Large intestine (tissue), 3 donors: ENCODE measurements around the gene MAPK14. TPM values are rescaled to one million over a fixed set of nuclear protein-coding genes. Genes with fewer than 3 reads are reported as not detected.

ENCODE experiments used
- DNase-seq, 2 donors: peaks; one replicate each; pipeline versions ENCODE4 v3.0.0 to v3.0.0-alpha.2; 2013
- H3K27ac ChIP-seq: one replicate; pipeline ENCODE4 v1.5.1; 2013; ENCODE audit warnings: low read length
- H3K27me3 ChIP-seq: 2 replicates; pipeline ENCODE4 v1.6.1; 2013; ENCODE audit warnings: low read length; ENCODE audit not compliant: control insufficient read depth, insufficient read depth
- H3K36me3 ChIP-seq: 2 replicates; pipeline ENCODE4 v1.6.1; 2013; ENCODE audit warnings: low read length; ENCODE audit not compliant: control insufficient read depth, insufficient read depth
- H3K4me1 ChIP-seq: one replicate; pipeline ENCODE4 v1.6.1; 2013; ENCODE audit warnings: low read length; ENCODE audit not compliant: control insufficient read depth, insufficient read depth
- H3K4me3 ChIP-seq: one replicate; pipeline ENCODE4 v1.5.1; 2013; ENCODE audit warnings: low read length
- H3K9me3 ChIP-seq: one replicate; pipeline ENCODE4 v1.6.1; 2013; ENCODE audit warnings: mild to moderate bottlenecking, low read depth, low read length, moderate library complexity; ENCODE audit not compliant: control insufficient read depth
- WGBS: methylation state at CpG from one replicate; pipeline ENCODE4 v1.1.5; 2013; ENCODE audit warnings: low lambda C conversion rate; ENCODE audit not compliant: insufficient coverage; 5-methylcytosine and 5-hydroxymethylcytosine counted together
- polyA plus RNA-seq: library from polyadenylated mRNA; unstranded; fragments of 120-200 nt; gene quantifications from one replicate; pipeline ENCODE4 v1.2.1, GENCODE V29; 2013

Gene MAPK14
- polyA plus RNA-seq, 1 donor: 74.8 TPM

DNA sequence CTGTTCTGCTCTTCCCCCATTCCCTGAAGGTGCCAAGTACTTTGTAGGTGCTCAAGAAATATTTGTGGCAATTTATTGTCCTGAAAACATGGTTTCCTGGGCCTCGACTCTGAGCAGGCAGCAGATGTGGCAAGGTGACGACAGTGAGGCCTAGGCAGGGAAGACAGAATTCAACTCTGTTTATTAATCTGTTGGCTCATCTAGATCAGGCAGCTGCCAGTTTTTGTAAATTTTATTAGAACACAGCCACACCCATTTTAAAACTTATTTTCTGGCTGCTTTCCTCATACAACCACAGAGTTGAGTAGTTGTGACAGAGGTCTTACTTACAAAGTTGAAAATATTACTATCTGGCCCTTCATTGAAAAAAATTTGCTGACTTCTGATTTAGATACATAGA lies 24.5 kb downstream of the MAPK14 start:
- Histone ChIP-seq H3K4me3 (no peak overlapping the region), H3K36me3 (peaks cover 13% of the 10 kb centered on the region), H3K9me3 (no peaks in the 10 kb centered on the region), H3K4me1 (peaks cover 2% of the 10 kb centered on the region), H3K27me3 (no peaks in the 10 kb centered on the region), H3K27ac (no peak overlapping the region)
- no peak for DNase-seq
- WGBS: no CpG with 5 or more reads among the region's 2 CpGs

DNA sequence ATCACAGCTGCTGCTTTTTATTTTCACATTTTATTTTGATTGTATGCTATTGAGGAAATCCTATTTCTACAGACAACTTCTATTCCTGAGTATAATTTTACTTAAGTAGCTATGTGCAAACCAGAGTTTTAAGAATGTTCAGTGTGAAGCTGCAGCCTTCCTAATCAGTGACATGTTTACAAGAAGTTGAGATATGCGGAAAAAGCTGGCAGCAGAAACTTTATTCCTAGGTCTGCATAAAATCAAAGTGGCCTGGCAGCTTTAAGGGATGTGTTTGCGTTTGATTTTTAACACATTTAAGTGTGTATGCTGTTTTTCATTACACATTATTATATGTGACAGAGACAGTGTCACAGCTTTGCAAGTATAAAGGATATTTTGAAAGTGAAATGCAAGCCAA lies 26.3 kb downstream of the MAPK14 start:
- DNase-seq: no peak
- no peak overlapping the region for H3K27ac ChIP-seq
- H3K4me1 ChIP-seq: peaks cover 2% of the 10 kb centered on the region
- H3K27me3 ChIP-seq: no peaks in the 10 kb centered on the region
- peaks cover 13% of the 10 kb centered on the region for H3K36me3 ChIP-seq
- WGBS: no CpG with 5 or more reads among the region's 2 CpGs
- no peaks in the 10 kb centered on the region for H3K9me3 ChIP-seq
- H3K4me3 ChIP-seq: no peak overlapping the region

DNA sequence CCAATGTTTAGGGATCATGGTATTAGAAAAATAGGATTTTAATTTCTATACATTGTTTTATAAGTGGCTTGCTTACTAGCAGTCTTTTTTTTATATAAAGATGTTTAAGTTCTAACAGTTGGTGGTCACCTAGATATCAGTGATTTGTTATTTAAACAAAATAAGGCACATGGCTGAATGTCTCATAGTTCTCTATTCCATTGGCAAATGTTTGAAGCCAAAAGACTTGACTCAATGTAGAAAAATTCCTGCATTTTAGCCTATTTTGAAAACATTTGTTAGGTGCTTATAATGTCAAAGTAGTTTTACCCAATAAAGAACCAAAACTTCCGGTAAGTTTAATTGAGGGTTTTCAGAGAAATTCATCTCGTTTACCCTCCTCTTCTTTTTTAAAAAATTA lies 26.8 kb downstream of the MAPK14 start:
- Histone ChIP-seq H3K27me3 (no peaks in the 10 kb centered on the region), H3K27ac (no peak overlapping the region), H3K36me3 (peaks cover 13% of the 10 kb centered on the region), H3K4me3 (no peak overlapping the region), H3K4me1 (peaks cover 2% of the 10 kb centered on the region), H3K9me3 (no peaks in the 10 kb centered on the region)
- DNase-seq: no peak
- 92% methylated on average over 2 of the region's 2 CpGs for WGBS

DNA sequence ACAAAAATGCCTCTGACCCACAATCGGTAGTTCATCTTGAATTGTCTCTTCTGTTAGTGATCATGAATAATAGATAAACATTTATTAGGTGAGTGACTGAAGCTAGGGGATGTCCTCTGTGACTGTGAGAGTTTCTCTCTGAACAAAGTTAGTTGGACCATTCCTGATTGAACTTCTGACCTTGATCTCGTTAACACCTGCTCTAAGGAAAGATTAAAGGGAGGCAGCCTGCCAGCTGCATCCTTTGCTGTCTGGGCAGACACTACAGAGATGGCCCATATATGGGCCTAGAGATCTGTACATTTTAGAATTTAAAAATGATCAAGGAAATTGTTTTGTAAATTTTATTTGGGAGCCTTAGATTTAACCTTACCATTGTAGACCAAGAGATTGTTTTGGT lies 27.3 kb downstream of the MAPK14 start:
- Histone ChIP-seq H3K4me3 (no peak overlapping the region), H3K9me3 (no peaks in the 10 kb centered on the region), H3K27me3 (no peaks in the 10 kb centered on the region), H3K36me3 (peaks cover 18% of the 10 kb centered on the region), H3K27ac (no peak overlapping the region), H3K4me1 (peaks cover 2% of the 10 kb centered on the region)
- DNase-seq: no peak
- WGBS: no CpG with 5 or more reads among the region's 2 CpGs

- Histone ChIP-seq H3K27ac (no peak overlapping the region), H3K4me1 (peaks cover 2% of the 10 kb centered on the region), H3K36me3 (peaks cover 27% of the 10 kb centered on the region), H3K27me3 (no peaks in the 10 kb centered on the region), H3K9me3 (no peaks in the 10 kb centered on the region), H3K4me3 (no peak overlapping the region)
- no CpG with 5 or more reads among the region's 1 CpG for WGBS
- no peak for DNase-seq
Observed at GRCh38 chr6:36056178-36056577, 28.6 kb downstream of the MAPK14 start.

DNA sequence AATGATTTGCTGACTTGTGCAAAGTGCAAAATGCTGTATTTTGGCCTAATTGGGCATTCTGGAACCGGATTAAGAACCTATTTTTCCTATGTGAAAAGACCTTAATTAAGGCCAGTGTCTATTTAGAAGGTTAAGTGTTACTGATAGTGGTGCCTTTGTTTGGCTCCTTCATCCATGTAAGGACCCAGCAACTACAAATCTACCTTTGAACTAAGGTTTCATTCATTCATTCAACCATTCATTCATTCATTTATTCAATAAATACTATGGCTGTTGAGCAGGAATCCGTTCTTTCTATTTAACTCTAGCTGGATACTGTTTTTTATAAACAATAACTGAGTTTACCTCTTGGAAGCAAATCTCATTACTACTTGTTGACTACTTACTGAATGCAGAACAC lies 33.6 kb downstream of the MAPK14 start:
- peaks cover 26% of the 10 kb centered on the region for H3K4me1 ChIP-seq
- no peaks in the 10 kb centered on the region for H3K27me3 ChIP-seq
- H3K36me3 ChIP-seq: peaks cover 18% of the 10 kb centered on the region
- H3K4me3 ChIP-seq: no peak overlapping the region
- DNase-seq: no peak
- WGBS: 0% methylated on average over 1 of the region's 2 CpGs
- no peak overlapping the region for H3K27ac ChIP-seq
- H3K9me3 ChIP-seq: no peaks in the 10 kb centered on the region

GRCh38 chr6:36062247-36062646 lies 34.6 kb downstream of the MAPK14 start:
- Histone ChIP-seq H3K4me3 (no peak overlapping the region), H3K27me3 (no peaks in the 10 kb centered on the region), H3K4me1 (peaks cover 32% of the 10 kb centered on the region), H3K27ac (no peak overlapping the region), H3K9me3 (no peaks in the 10 kb centered on the region), H3K36me3 (peaks cover 18% of the 10 kb centered on the region)
- DNase-seq: no peak
- WGBS: no CpG with 5 or more reads among the region's 2 CpGs

- Histone ChIP-seq H3K4me3 (no peak overlapping the region), H3K9me3 (no peaks in the 10 kb centered on the region), H3K4me1 (peaks cover 38% of the 10 kb centered on the region), H3K27me3 (no peaks in the 10 kb centered on the region), H3K27ac (peak overlapping the region; percentile 93), H3K36me3 (peaks cover 18% of the 10 kb centered on the region)
- peak in 1 of 2 donors; percentile 53 for DNase-seq
- no CpG with 5 or more reads among the region's 4 CpGs for WGBS
Observed at GRCh38 chr6:36063318-36064060, 35.9 kb downstream of the MAPK14 start.

DNA sequence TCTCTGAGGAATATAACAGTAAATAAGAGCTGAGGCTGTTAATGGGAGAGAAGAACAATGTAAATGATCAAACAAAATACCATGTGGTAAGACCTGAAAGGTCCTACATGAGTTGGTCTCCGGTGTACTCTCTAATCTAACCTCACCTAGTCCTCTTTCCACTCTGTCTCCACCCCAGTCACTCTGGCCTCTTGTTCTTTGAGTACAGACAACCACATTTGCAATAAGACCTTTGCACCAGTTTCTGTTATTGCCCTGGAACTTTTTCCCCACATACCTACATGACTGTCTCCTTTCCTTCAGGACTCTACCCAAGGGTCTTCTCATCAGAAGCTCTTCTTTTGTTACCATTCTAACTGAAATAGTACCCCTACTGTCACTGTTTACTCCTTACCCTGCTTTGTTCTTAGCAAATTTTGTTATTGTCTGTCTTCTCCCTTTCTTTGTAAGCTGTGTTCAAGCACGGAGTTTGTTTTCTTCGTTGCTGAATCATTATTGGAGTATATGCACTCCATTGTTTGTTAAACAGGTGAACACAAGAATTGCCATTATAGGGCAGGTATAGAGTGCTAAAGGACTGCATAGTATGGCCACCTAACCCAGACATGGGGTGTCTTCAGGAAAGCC lies 37.3 kb downstream of the MAPK14 start:
- Histone ChIP-seq H3K4me3 (no peak overlapping the region), H3K4me1 (peaks cover 49% of the 10 kb centered on the region), H3K36me3 (peaks cover 14% of the 10 kb centered on the region), H3K27me3 (no peaks in the 10 kb centered on the region), H3K27ac (peak overlapping the region; percentile 93), H3K9me3 (no peaks in the 10 kb centered on the region)
- DNase-seq: peak; percentile 85 to 94
- 20% methylated on average over 1 of the region's 3 CpGs for WGBS

DNA sequence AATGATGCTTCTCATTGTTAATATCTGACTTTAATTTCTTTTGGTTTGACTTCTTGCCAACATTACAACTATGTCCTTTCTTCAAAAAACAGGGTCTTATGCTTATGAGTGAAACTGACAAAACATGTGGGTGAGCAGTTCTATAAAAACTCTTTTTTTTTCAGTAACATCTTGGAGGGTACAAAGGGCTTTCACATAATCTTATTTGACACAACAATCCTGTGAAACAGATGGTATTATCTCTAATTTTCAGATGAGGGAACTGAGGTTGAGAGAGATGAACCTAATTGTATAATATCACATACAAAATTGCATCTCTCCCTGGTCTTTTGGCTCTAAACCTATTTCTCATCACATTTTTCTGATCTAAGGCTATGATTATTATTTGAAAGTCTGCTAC lies 38.3 kb downstream of the MAPK14 start:
- Histone ChIP-seq H3K4me3 (no peak overlapping the region), H3K9me3 (no peaks in the 10 kb centered on the region), H3K4me1 (peaks cover 49% of the 10 kb centered on the region), H3K36me3 (peaks cover 5% of the 10 kb centered on the region), H3K27ac (peak overlapping the region; percentile 93), H3K27me3 (no peaks in the 10 kb centered on the region)
- no peak for DNase-seq

- Histone ChIP-seq H3K4me3 (no peak overlapping the region), H3K27me3 (no peaks in the 10 kb centered on the region), H3K27ac (peak overlapping the region; percentile 93), H3K36me3 (peaks cover 2% of the 10 kb centered on the region), H3K4me1 (peaks cover 49% of the 10 kb centered on the region), H3K9me3 (no peaks in the 10 kb centered on the region)
- no CpG with 5 or more reads among the region's 2 CpGs for WGBS
- peak in 1 of 2 donors; percentile 42 for DNase-seq
Observed at GRCh38 chr6:36066817-36067216, 39.2 kb downstream of the MAPK14 start.
